ENCODE data around the gene NRP2.

Gene NRP2

DNA sequence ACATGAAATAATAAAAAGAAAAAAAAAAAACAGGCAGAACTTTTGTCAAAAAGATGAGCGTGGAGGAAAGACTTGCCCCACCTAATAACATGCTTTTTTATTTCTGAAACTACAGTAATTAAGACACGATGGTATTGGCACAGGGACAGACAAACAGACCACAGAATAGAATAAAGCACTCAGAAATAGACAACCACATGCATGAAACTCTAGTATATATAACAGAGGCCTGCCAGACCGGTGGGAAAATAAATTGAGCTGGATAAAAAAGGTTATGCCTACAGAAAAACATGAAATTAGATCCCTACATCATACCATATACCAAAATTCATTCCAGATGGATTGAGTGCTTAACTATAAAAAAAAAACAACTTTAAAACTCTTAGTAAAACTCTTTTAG is 163.1 kb downstream of the NRP2 start:
- no peaks in the 10 kb centered on the region for H3K9me3 ChIP-seq (ENCODE audit: control insufficient read depth, low read length)
- no peaks in the 10 kb centered on the region for H3K27me3 ChIP-seq (ENCODE audit: control insufficient read depth, insufficient read depth, low read length)
- no peak overlapping the region for H3K4me3 ChIP-seq (ENCODE audit: low read length)
- no peaks in the 10 kb centered on the region for H3K36me3 ChIP-seq (ENCODE audit: control insufficient read depth, insufficient read depth, low read length)
- no peak overlapping the region for H3K9ac ChIP-seq (ENCODE audit: low read length)
- H3K4me1 ChIP-seq (ENCODE audit: control insufficient read depth, insufficient read depth, low read length): no peaks in the 10 kb centered on the region

Data from mucosa of stomach (tissue), 1 donor.